Colonic mucosa (tissue), 4 donors: ENCODE results near the gene LRRC32. TPM values are rescaled to one million over a fixed set of nuclear protein-coding genes. Genes with fewer than 3 reads are reported as not detected.

Source experiments
- DNase-seq: peaks from one replicate; pipeline ENCODE4 v3.0.0-alpha.2; 2020
- H3K27ac ChIP-seq: fragments of 200-600 bp; one replicate; pipeline ENCODE4 v1.8.0; 2021
- H3K27me3 ChIP-seq: fragments of 200-600 bp; one replicate; pipeline ENCODE4 v1.8.0; 2021
- H3K36me3 ChIP-seq: fragments of 200-600 bp; one replicate; pipeline ENCODE4 v1.8.0; 2021
- H3K4me1 ChIP-seq: fragments of 200-600 bp; one replicate; pipeline ENCODE4 v1.8.0; 2021; ENCODE audit warnings: mild to moderate bottlenecking
- H3K4me3 ChIP-seq: fragments of 200-600 bp; one replicate; pipeline ENCODE4 v1.8.0; 2021
- H3K9ac ChIP-seq, 2 donors: one replicate each; pipeline ENCODE4 v1.7.0; 2013; ENCODE audit warnings: control low read depth in 2 of 2, low read depth in 2 of 2, low read length in 2 of 2
- H3K9me3 ChIP-seq: fragments of 200-600 bp; one replicate; pipeline ENCODE4 v1.8.0; 2021
- CTCF ChIP-seq: fragments of 200-600 bp; IDR thresholded peaks from one replicate; pipeline ENCODE4 v1.8.0; 2022; ENCODE audit warnings: antibody characterized with exemption, mild to moderate bottlenecking
- intact Hi-C: fragments of 100-400 bp; cut with DNase I; formaldehyde crosslinking; loops from one replicate; pipeline ENCODE4 v1.14.1; 2022
- total RNA-seq, 2 donors: library from RNA; stranded (reverse); fragmentation: NEBNext Ultra II Directional in 1 of 2; extraction: Animal tissue kit (Norgen Biotek cat#: 25700) in 1 of 2; gene quantifications; one replicate each; pipeline ENCODE4 v1.2.1, GENCODE V29; 2021
- donor health status: healthy.
- donor health status: DM: no; HTN: no; CAD: no.
- donor health status: DM: no; HTN: no; CAD: no.

LRRC32 gene
- total RNA-seq, 2 donors from 2014 or later = 5.9 to 26.8 TPM

GRCh38 chr11:76639621-76640020 is 30.9 kb downstream of the LRRC32 start:
- H3K9me3 ChIP-seq = no peaks in the 10 kb centered on the region
- intact Hi-C loops = no loop called here
- no peaks in the 10 kb centered on the region for H3K27me3 ChIP-seq
- H3K27ac ChIP-seq = no peak overlapping the region
- no peak overlapping the region for H3K4me3 ChIP-seq
- no peak for TF ChIP-seq CTCF
- peak; percentile 10 for DNase-seq
- H3K36me3 ChIP-seq = no peaks in the 10 kb centered on the region
- H3K9ac ChIP-seq = no peak overlapping the region
- H3K4me1 ChIP-seq = no peaks in the 10 kb centered on the region

- Histone ChIP-seq H3K36me3 (no peaks in the 10 kb centered on the region), H3K27ac (no peak overlapping the region), H3K27me3 (no peaks in the 10 kb centered on the region), H3K4me1 (no peaks in the 10 kb centered on the region), H3K4me3 (no peak overlapping the region), H3K9me3 (no peaks in the 10 kb centered on the region), H3K9ac (no peak overlapping the region)
- no peak for DNase-seq
- intact Hi-C loops = no loop called here
- TF ChIP-seq CTCF = no peak
Observed at GRCh38 chr11:76638270-76639197, 32.0 kb downstream of the LRRC32 start.

GRCh38 chr11:76637491-76638269 is 32.9 kb downstream of the LRRC32 start:
- H3K9me3 ChIP-seq = no peaks in the 10 kb centered on the region
- no peak for DNase-seq
- H3K4me1 ChIP-seq = no peaks in the 10 kb centered on the region
- no peaks in the 10 kb centered on the region for H3K36me3 ChIP-seq
- intact Hi-C loops = no loop called here
- H3K9ac ChIP-seq = no peak overlapping the region
- TF ChIP-seq CTCF = no peak
- no peak overlapping the region for H3K4me3 ChIP-seq
- H3K27ac ChIP-seq = no peak overlapping the region
- H3K27me3 ChIP-seq = no peaks in the 10 kb centered on the region

- DNase-seq = no peak
- intact Hi-C loops = no loop called here
- Histone ChIP-seq H3K4me3 (no peak overlapping the region), H3K4me1 (no peaks in the 10 kb centered on the region), H3K9me3 (no peaks in the 10 kb centered on the region), H3K36me3 (no peaks in the 10 kb centered on the region), H3K27me3 (no peaks in the 10 kb centered on the region), H3K27ac (no peak overlapping the region), H3K9ac (no peak overlapping the region)
- no peak for TF ChIP-seq CTCF
Observed at GRCh38 chr11:76636826-76637460, 33.6 kb downstream of the LRRC32 start.

GRCh38 chr11:76635991-76636738 is 34.4 kb downstream of the LRRC32 start:
- no peaks in the 10 kb centered on the region for H3K27me3 ChIP-seq
- H3K9ac ChIP-seq = no peak overlapping the region
- H3K36me3 ChIP-seq = no peaks in the 10 kb centered on the region
- no peak overlapping the region for H3K4me3 ChIP-seq
- no peak overlapping the region for H3K27ac ChIP-seq
- no peak for TF ChIP-seq CTCF
- no peaks in the 10 kb centered on the region for H3K4me1 ChIP-seq
- intact Hi-C loops = no loop called here
- DNase-seq = no peak
- no peaks in the 10 kb centered on the region for H3K9me3 ChIP-seq
